Endothelial cell of umbilical vein (primary cell): ENCODE results near the gene SMOC1. TPM values are rescaled to one million over a fixed set of nuclear protein-coding genes. Genes with fewer than 3 reads are reported as not detected.

Source experiments
- BruUV-seq: library from RNA; stranded (reverse); fragments of 400-500 nt; replicated peaks from 2 replicates; lab custom pipeline; 2021; lab: Mats Ljungman, UMichigan
- CTCF ChIA-PET: fragments of 300-600, 350-600 bp; sonication (Branson Sonifier 250); formaldehyde crosslinking; loops from one replicate; lab custom pipeline; 2021; ENCODE audit warnings: antibody characterized with exemption, inconsistent platforms; lab: Charles Lee
- POLR2A ChIA-PET: fragments of 300-600, 350-600 bp; sonication (Branson Sonifier 250); formaldehyde crosslinking; loops from one replicate; lab custom pipeline; 2021; ENCODE audit warnings: antibody characterized with exemption, inconsistent platforms; lab: Charles Lee
- DNase-seq: peaks from one replicate; pipeline ENCODE4 v3.0.0-alpha.2; 2011; ENCODE audit warnings: low read depth, low spot score
- FAIRE-seq: peaks from 2 replicates; lab custom pipeline; 2011; peaks lifted over from hg19 to GRCh38; lab: Jason Lieb, UNC
- H2AFZ ChIP-seq: 2 replicates; pipeline ENCODE4 v1.6.0; 2012; ENCODE audit warnings: low read depth, low read length, control low read depth, inconsistent platforms
- H3K27ac ChIP-seq: 2 replicates; pipeline ENCODE4 v1.5.1; 2011; ENCODE audit warnings: low read depth, mild to moderate bottlenecking, control low read depth, low read length, moderate library complexity; ENCODE audit not compliant: insufficient read depth
- H3K27me3 ChIP-seq, 2 experiments: 2 replicates each; pipeline versions ENCODE4 v1.6.0 to v1.6.1; 2011; ENCODE audit warnings: low read length in 2 of 2, mixed read lengths in 1 of 2; ENCODE audit not compliant: control insufficient read depth in 2 of 2, insufficient read depth in 2 of 2
- H3K36me3 ChIP-seq, 2 experiments: 2 replicates in 1 of 2; 3 replicates in 1 of 2; pipeline ENCODE4 v1.5.1; 2011; ENCODE audit warnings: low read length in 2 of 2, mild to moderate bottlenecking in 1 of 2, moderate library complexity in 1 of 2; ENCODE audit not compliant: control insufficient read depth in 2 of 2, insufficient read depth in 2 of 2; ENCODE audit errors: extremely low read depth in 1 of 2
- H3K4me1 ChIP-seq: 3 replicates; pipeline ENCODE4 v1.5.1; 2011; ENCODE audit warnings: mild to moderate bottlenecking, low read length; ENCODE audit not compliant: control insufficient read depth, insufficient read depth; ENCODE audit errors: extremely low read depth
- H3K4me2 ChIP-seq: 2 replicates; pipeline ENCODE4 v1.6.1; 2011; ENCODE audit warnings: low read length, control low read depth, mixed read lengths; ENCODE audit not compliant: insufficient read depth
- H3K4me3 ChIP-seq, 3 experiments: fragments of 200-600 bp in 1 of 3; sonication (generic), shearing (Covaris generic) in 1 of 3; replicated peaks in 1 of 3; 2 replicates each; pipeline ENCODE4 v1.5.1; 2011 to 2016; ENCODE audit warnings: control low read depth in 3 of 3, low read length in 3 of 3, mild to moderate bottlenecking in 2 of 3, inconsistent platforms in 1 of 3, low read depth in 1 of 3, moderate library complexity in 1 of 3; ENCODE audit not compliant: insufficient read depth in 1 of 3
- H3K79me2 ChIP-seq: 2 replicates; pipeline ENCODE4 v1.6.0; 2012; ENCODE audit warnings: low read length, inconsistent platforms; ENCODE audit not compliant: control insufficient read depth, insufficient read depth
- H3K9ac ChIP-seq: replicated peaks from 2 replicates; pipeline ENCODE3; 2011; ENCODE audit warnings: low read length, control low read depth; ENCODE audit not compliant: insufficient read depth; ENCODE audit errors: extremely low read depth
- H3K9me1 ChIP-seq: replicated peaks from 3 replicates; pipeline ENCODE4 v1.6.0; 2011; ENCODE audit warnings: mild to moderate bottlenecking, low read length; ENCODE audit not compliant: control insufficient read depth, insufficient read depth; ENCODE audit errors: extremely low read depth
- H3K9me3 ChIP-seq: replicated peaks from 2 replicates; pipeline ENCODE4 v1.5.1; 2012; ENCODE audit warnings: low read length, inconsistent platforms; ENCODE audit not compliant: control insufficient read depth, insufficient read depth
- H4K20me1 ChIP-seq: replicated peaks from 2 replicates; pipeline ENCODE3; 2011; ENCODE audit warnings: mild to moderate bottlenecking, low read length; ENCODE audit not compliant: control insufficient read depth, insufficient read depth; ENCODE audit errors: extremely low read depth
- CTCF ChIP-seq, 2 donors: IDR thresholded peaks; 1 replicate in 1 of 2; 2 replicates in 1 of 2; pipeline ENCODE4 v1.5.1; 2011; ENCODE audit warnings: low read length in 2 of 2, mild to moderate bottlenecking in 2 of 2, moderate library complexity in 2 of 2, control low read depth in 1 of 2, inconsistent platforms in 1 of 2, low read depth in 1 of 2; ENCODE audit not compliant: insufficient read depth in 1 of 2; ENCODE audit errors: extremely low read depth in 1 of 2
- EZH2 ChIP-seq: IDR thresholded peaks from 2 replicates; pipeline ENCODE4 v1.6.1; 2012; ENCODE audit warnings: borderline replicate concordance, low read depth, mild to moderate bottlenecking, moderate library complexity, low read length, inconsistent platforms; ENCODE audit not compliant: severe bottlenecking
- GATA2 ChIP-seq: IDR thresholded peaks from 2 replicates; pipeline ENCODE4 v1.7.0; 2011; ENCODE audit warnings: low read depth, mild to moderate bottlenecking, moderate library complexity, mixed read lengths, low read length; ENCODE audit not compliant: insufficient read length, insufficient read depth
- POLR2AphosphoS5 ChIP-seq: IDR thresholded peaks from 2 replicates; pipeline ENCODE4 v1.6.1; 2012; ENCODE audit warnings: low read depth, mild to moderate bottlenecking, control low read depth, low read length, moderate library complexity; ENCODE audit not compliant: insufficient read depth
- dilution Hi-C: fragments of 300-500 bp; cut with MboI; formaldehyde crosslinking; loops from one replicate; pipeline ENCODE4 v1.15.0; 2019; ENCODE audit warnings: low sequenced_read_pairs; ENCODE audit not compliant: extremely low pct_ligation_motif_present
- intact Hi-C: fragments of 100-400 bp; cut with micrococcal nuclease; formaldehyde crosslinking; loops from one replicate; pipeline ENCODE4 v1.10.0; 2022
- polyA plus RNA-seq, 4 experiments: library from polyadenylated mRNA; depleted of rRNA in 3 of 4; stranded (reverse) in 3 of 4; unstranded in 1 of 4; fragments of >200 nt; gene quantifications; 2 replicates each; pipeline versions ENCODE4 v1.2.1 to v1.2.3, GENCODE V29; 2011 to 2012; ENCODE audit warnings: missing spikeins in 1 of 4
- total RNA-seq: library from RNA; stranded (reverse); gene quantifications from 2 replicates; pipeline ENCODE4 v1.2.3, GENCODE V29; 2021

The SMOC1 gene
- total and polyA plus RNA-seq, 2 donors (not counting 3 experiments of a cell fraction or from before 2014, with no cell fraction given): 0.97 to 1.1 TPM

GRCh38 chr14:69982220-69982839, 103.1 kb downstream of the SMOC1 start:
- DNase-seq (no peak), FAIRE-seq (no peak)
- intact Hi-C loops: no loop called here
- H3K4me3 ChIP-seq: no peak overlapping the region
- no peaks in the 10 kb centered on the region for H3K79me2 ChIP-seq
- H4K20me1 ChIP-seq: no peaks in the 10 kb centered on the region
- dilution Hi-C loops: no loop called here
- no peak overlapping the region for H3K27ac ChIP-seq
- no peaks in the 10 kb centered on the region for H3K9me1 ChIP-seq
- no peak overlapping the region for H3K9ac ChIP-seq
- CTCF ChIA-PET: interaction anchor here (0.9 to 1.0 kb wide), 2 partner anchors 15 to 31 kb away, joined by 3 read pairs; no protein-coding TSS in a partner anchor
- POLR2A ChIA-PET: no interaction called here
- H3K4me2 ChIP-seq: no peak overlapping the region
- no TSS peak for BruUV-seq
- H3K27me3 ChIP-seq: peaks cover 1 to 2% of the 10 kb centered on the region in 2 experiments
- no peak for TF ChIP-seq CTCF (IDR thresholded peaks at IDR 0.05; ENCODE audit: extremely low read depth in 1 of 2, insufficient read depth in 1 of 2, low read depth in 1 of 2, low read length in 2 of 2)
- H3K36me3 ChIP-seq: no peaks in the 10 kb centered on the region
- H3K4me1 ChIP-seq: no peaks in the 10 kb centered on the region
- H3K9me3 ChIP-seq: no peaks in the 10 kb centered on the region
- no peak overlapping the region for H2AFZ ChIP-seq

- Histone ChIP-seq H3K36me3 (no peaks in the 10 kb centered on the region), H3K4me3 (no peak overlapping the region), H3K79me2 (no peaks in the 10 kb centered on the region), H3K4me2 (no peak overlapping the region), H3K4me1 (no peaks in the 10 kb centered on the region), H3K27ac (no peak overlapping the region), H4K20me1 (no peaks in the 10 kb centered on the region), H3K27me3 (peaks cover 1 to 2% of the 10 kb centered on the region in 2 experiments), H3K9ac (no peak overlapping the region), H2AFZ (no peak overlapping the region), H3K9me3 (no peaks in the 10 kb centered on the region), H3K9me1 (no peaks in the 10 kb centered on the region)
- TF ChIP-seq EZH2: no peak
- TF ChIP-seq GATA2: no peak
- no peak for TF ChIP-seq POLR2AphosphoS5
- ChIA-PET CTCF (interaction anchor here (0.9 kb wide), 1 partner anchor 31 kb away, joined by 3 read pairs; no protein-coding TSS in a partner anchor), POLR2A (no interaction called here)
- FAIRE-seq (no peak), DNase-seq (no peak)
- BruUV-seq: no TSS peak
- dilution Hi-C loops (no loop called here), intact Hi-C loops (no loop called here)
Observed at GRCh38 chr14:69982886-69983285, 103.7 kb downstream of the SMOC1 start.
